GM12878 (cell line): ENCODE measurements around the gene HTR7. TPM values are rescaled to one million over a fixed set of nuclear protein-coding genes. Genes with fewer than 3 reads are reported as not detected.
"Not testable (repeated sequence)": the region's sequence is repeated elsewhere in the genome, so short reads cannot be mapped to it uniquely, and the experiment has no call there.

Experiments
- ATAC-seq: fragments of 200-7000 bp; cut with Tn5 transposase; 3 replicates; pipeline ENCODE4 v1.9.1; 2020; ENCODE audit warnings: mild to moderate bottlenecking, moderate library complexity
- BruUV-seq: library from RNA; stranded (reverse); fragments of 400-500 nt; replicated peaks from 2 replicates; lab custom pipeline; 2021; lab: Mats Ljungman, UMichigan
- CTCF ChIA-PET: fragments of 300-600 bp; sonication (Branson Sonifier 250); formaldehyde crosslinking; extraction: SDS; loops from one replicate; lab custom pipeline; 2021; ENCODE audit warnings: inconsistent platforms; lab: Yijun Ruan, JAX
- POLR2A ChIA-PET: fragments of 350-600 bp; formaldehyde crosslinking; extraction: SDS; loops from one replicate; lab custom pipeline; 2021; ENCODE audit warnings: inconsistent platforms; lab: Charles Lee
- RAD21 ChIA-PET: fragments of 300-600 bp; sonication (Branson Sonifier 250); formaldehyde crosslinking; loops from one replicate; lab custom pipeline; 2023; ENCODE audit warnings: antibody characterized with exemption; ENCODE audit not compliant: unreplicated experiment; lab: Charles Lee
- SMC1A ChIA-PET: fragments of 300-600 bp; sonication (Branson Sonifier 250); formaldehyde crosslinking; loops from one replicate; lab custom pipeline; 2023; ENCODE audit not compliant: unreplicated experiment, uncharacterized antibody; lab: Charles Lee
- DNase-seq: peaks from one replicate; pipeline ENCODE4 v3.0.0-alpha.2; 2011; ENCODE audit warnings: low read depth, low spot score
- FAIRE-seq: peaks from 3 replicates; lab custom pipeline; 2011; peaks lifted over from hg19 to GRCh38; lab: Jason Lieb, UNC
- H2AFZ ChIP-seq: 2 replicates; pipeline ENCODE4 v1.6.0; 2011; ENCODE audit warnings: low read depth, low read length, control low read depth; ENCODE audit not compliant: control insufficient read depth
- H3K27ac ChIP-seq: 2 replicates; pipeline ENCODE4 v1.5.1; 2011; ENCODE audit warnings: control low read depth; ENCODE audit not compliant: control insufficient read depth, insufficient read depth
- H3K27me3 ChIP-seq, 2 experiments: replicated peaks in 1 of 2; 2 replicates each; pipeline versions ENCODE4 v1.6.0 to v1.6.1; 2011; ENCODE audit warnings: low read length in 1 of 2; ENCODE audit not compliant: control insufficient read depth in 2 of 2, insufficient read depth in 2 of 2
- H3K36me3 ChIP-seq, 2 experiments: 2 replicates each; pipeline ENCODE4 v1.5.1; 2011; ENCODE audit warnings: low read length in 1 of 2; ENCODE audit not compliant: control insufficient read depth in 2 of 2, insufficient read depth in 2 of 2
- H3K4me1 ChIP-seq: 2 replicates; pipeline ENCODE4 v1.6.1; 2011; ENCODE audit warnings: mild to moderate bottlenecking, low read length, moderate library complexity, mixed read lengths; ENCODE audit not compliant: control insufficient read depth, insufficient read depth
- H3K4me2 ChIP-seq: 2 replicates; pipeline ENCODE4 v1.6.0; 2011; ENCODE audit warnings: control low read depth; ENCODE audit not compliant: control insufficient read depth, insufficient read depth
- H3K4me3 ChIP-seq: fragments of 200-600 bp; sonication (generic); 2 replicates; pipeline ENCODE4 v1.5.1; 2016
- H3K79me2 ChIP-seq: 2 replicates; pipeline ENCODE4 v1.6.0; 2011; ENCODE audit warnings: low read length; ENCODE audit not compliant: control insufficient read depth, insufficient read depth
- H3K9ac ChIP-seq: 2 replicates; pipeline ENCODE4 v1.8.0; 2011; ENCODE audit warnings: low read length, control low read depth, mixed read lengths; ENCODE audit not compliant: control insufficient read depth, insufficient read depth
- H3K9me3 ChIP-seq: replicated peaks from 3 replicates; pipeline ENCODE4 v1.5.1; 2011; ENCODE audit warnings: mild to moderate bottlenecking, low read length; ENCODE audit not compliant: control insufficient read depth, insufficient read depth
- H4K20me1 ChIP-seq: 2 replicates; pipeline ENCODE4 v1.6.0; 2011; ENCODE audit not compliant: control insufficient read depth, insufficient read depth
- CTCF ChIP-seq, 3 experiments: IDR thresholded peaks in 2 of 3; conservative IDR thresholded peaks in 1 of 3; 2 replicates each; pipeline ENCODE4 v1.5.1; 2011; ENCODE audit warnings: low read depth in 3 of 3, low read length in 3 of 3, mild to moderate bottlenecking in 3 of 3, control low read depth in 2 of 3, moderate library complexity in 2 of 3, inconsistent platforms in 1 of 3, mixed read lengths in 1 of 3; ENCODE audit not compliant: control insufficient read depth in 2 of 3, insufficient read depth in 1 of 3; ENCODE audit errors: extremely low read depth in 1 of 3
- E2F8 ChIP-seq: fragments of 450-650 bp; IDR thresholded peaks from 2 replicates; pipeline ENCODE4 v1.6.1; 2018; ENCODE audit warnings: mild to moderate bottlenecking, low read depth, moderate library complexity; ENCODE audit not compliant: partially characterized antibody
- IRF3 ChIP-seq: fragments of 450-650 bp; IDR thresholded peaks from 2 replicates; pipeline ENCODE4 v1.6.1; 2014; ENCODE audit warnings: mild to moderate bottlenecking
- KDM1A ChIP-seq: fragments of 200-600 bp; sonication (generic); IDR thresholded peaks from 2 replicates; pipeline ENCODE4 v1.6.1; 2016; ENCODE audit warnings: borderline replicate concordance
- NR2C1 ChIP-seq: fragments of 450-650 bp; IDR thresholded peaks from 2 replicates; pipeline ENCODE4 v1.6.1; 2017; ENCODE audit warnings: antibody characterized with exemption, mild to moderate bottlenecking, moderate library complexity
- POU2F2 ChIP-seq: IDR thresholded peaks from 3 replicates; pipeline ENCODE4 v1.6.1; 2011; ENCODE audit warnings: low read depth, mild to moderate bottlenecking, low read length, borderline replicate concordance
- SPI1 ChIP-seq: IDR thresholded peaks from 2 replicates; pipeline ENCODE4 v1.6.1; 2011; ENCODE audit warnings: low read depth, mild to moderate bottlenecking, low read length, moderate library complexity, borderline replicate concordance; ENCODE audit not compliant: insufficient read depth
- STAT1 ChIP-seq: fragments of 450-650 bp; conservative IDR thresholded peaks from 2 replicates; pipeline ENCODE4 v1.6.1; 2014; ENCODE audit warnings: antibody characterized with exemption, mild to moderate bottlenecking
- TCF3 ChIP-seq: IDR thresholded peaks from 2 replicates; pipeline ENCODE4 v1.6.1; 2012; ENCODE audit warnings: low read depth, mild to moderate bottlenecking, low read length, borderline replicate concordance; ENCODE audit not compliant: insufficient read depth
- YBX1 ChIP-seq: fragments of 450-650 bp; IDR thresholded peaks from 2 replicates; pipeline ENCODE4 v1.6.1; 2016; ENCODE audit warnings: antibody characterized with exemption
- WGBS: methylation state at CpG from one replicate; pipeline ENCODE4 v1.1.6; 2016; ENCODE audit warnings: low lambda C conversion rate; ENCODE audit not compliant: insufficient replicate concordance, insufficient coverage; ENCODE audit errors: missing lambda C conversion rate; 5-methylcytosine and 5-hydroxymethylcytosine counted together
- in situ Hi-C: fragments of 300-500 bp; cut with MboI; formaldehyde crosslinking; loops from 9 replicates; pipeline ENCODE4 v1.14.3; 2018; ENCODE audit warnings: mixed read lengths
- intact Hi-C: fragments of 100-400 bp; cut with micrococcal nuclease; formaldehyde crosslinking; loops from one replicate; pipeline ENCODE4 v1.14.2; 2022; ENCODE audit not compliant: unreplicated experiment
- polyA plus RNA-seq, 11 experiments: library from polyadenylated mRNA; depleted of rRNA in 4 of 11; unstranded in 6 of 11; stranded (reverse) in 5 of 11; fragments of >200 nt; fragmentation: Nextera tagmentation in 4 of 11; fragmentation: Illumina TruSeq in 1 of 11; extraction: Ambion mirVana in 4 of 11; extraction: Trizol in 1 of 11; gene quantifications; 1 replicate in 1 of 11; 2 replicates in 10 of 11; pipeline versions ENCODE4 v1.2.1 to v1.2.3, GENCODE V29; 2011 to 2016; ENCODE audit warnings: inconsistent platforms in 2 of 11, missing spikeins in 2 of 11, low read depth in 1 of 11
- total RNA-seq, 4 experiments: library from RNA; depleted of rRNA in 3 of 4; stranded (reverse); fragments of >200 nt in 3 of 4; fragmentation: Illumina TruSeq in 1 of 4; extraction: Trizol in 1 of 4; gene quantifications; 2 replicates each; pipeline versions ENCODE4 v1.2.1 to v1.2.3, GENCODE V29; 2013 to 2021

The HTR7 gene
- total and polyA plus RNA-seq, 10 of the 15 experiments (the other 5 are each of a cell fraction or from before 2014, with no cell fraction given), result 0.01 to 1.3 (median 0.06) TPM; not detected in 4

- no peak for TF ChIP-seq NR2C1
- TF ChIP-seq E2F8, result no peak
- TF ChIP-seq CTCF (IDR thresholded peaks at IDR 0.05 in 2 of 3, conservative IDR thresholded peaks at IDR 0.05 in 1 of 3; ENCODE audit: control insufficient read depth in 2 of 3, extremely low read depth in 1 of 3, insufficient read depth in 1 of 3, low read depth in 3 of 3, low read length in 3 of 3), result no peak
- TF ChIP-seq SPI1, result no peak
- TF ChIP-seq YBX1, result no peak
- TF ChIP-seq IRF3, result no peak
- no peak for TF ChIP-seq TCF3
- TF ChIP-seq POU2F2, result no peak
- TF ChIP-seq KDM1A, result no peak
- TF ChIP-seq STAT1, result no peak
These were observed 44.1 kb downstream of the HTR7 start (continued) for GRCh38 chr10:90813594-90814365.

GRCh38 chr10:90807106-90807505, 50.7 kb downstream of the HTR7 start:
- H3K4me1 ChIP-seq, in situ Hi-C loops, H3K4me3 ChIP-seq, H3K9me3 ChIP-seq, H3K79me2 ChIP-seq, H4K20me1 ChIP-seq, FAIRE-seq, H3K27me3 ChIP-seq, POLR2A ChIA-PET, RAD21 ChIA-PET, DNase-seq, ATAC-seq, BruUV-seq, intact Hi-C loops, H3K4me2 ChIP-seq, H3K36me3 ChIP-seq, SMC1A ChIA-PET, H3K9ac ChIP-seq, H2AFZ ChIP-seq, H3K27ac ChIP-seq: not testable (repeated sequence)
- WGBS, result 45% methylated on average over 4 of the region's 4 CpGs
- CTCF ChIA-PET, result interaction anchor here (0.9 kb wide), 1 partner anchor 21 kb away, joined by 3 read pairs; no protein-coding TSS in a partner anchor
